HG02981 (cell line): ENCODE measurements around the gene EYS.
"Not testable (repeated sequence)": the region's sequence is repeated elsewhere in the genome, so short reads cannot be mapped to it uniquely, and the experiment has no call there.

Experiments
- ATAC-seq: cut with Tn5 transposase; IDR thresholded peaks from one replicate; pipeline ENCODE4 v1.9.1; 2021; ENCODE audit warnings: mild to moderate bottlenecking, moderate library complexity; ENCODE audit not compliant: unreplicated experiment

EYS gene

DNA sequence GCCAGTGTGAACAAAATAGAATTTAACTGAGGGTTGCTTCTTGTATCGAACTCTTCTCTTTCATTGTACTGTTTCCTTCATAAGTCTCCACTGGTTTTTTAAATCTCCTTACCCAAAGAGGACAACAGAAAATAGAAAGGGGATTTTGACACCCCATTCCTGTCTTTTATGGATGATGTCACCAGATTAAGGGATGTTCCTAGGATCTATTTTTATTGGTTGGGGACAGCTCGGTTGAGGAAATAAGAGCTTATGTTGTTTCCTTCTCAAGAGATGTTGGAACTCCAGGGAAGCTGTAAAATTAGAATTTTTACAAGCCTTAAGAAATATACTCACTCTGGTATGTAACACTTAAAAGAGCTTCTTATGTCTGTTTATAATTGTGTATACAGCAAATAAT, 1900.0 kb downstream of the EYS start:
- no peak for ATAC-seq

DNA sequence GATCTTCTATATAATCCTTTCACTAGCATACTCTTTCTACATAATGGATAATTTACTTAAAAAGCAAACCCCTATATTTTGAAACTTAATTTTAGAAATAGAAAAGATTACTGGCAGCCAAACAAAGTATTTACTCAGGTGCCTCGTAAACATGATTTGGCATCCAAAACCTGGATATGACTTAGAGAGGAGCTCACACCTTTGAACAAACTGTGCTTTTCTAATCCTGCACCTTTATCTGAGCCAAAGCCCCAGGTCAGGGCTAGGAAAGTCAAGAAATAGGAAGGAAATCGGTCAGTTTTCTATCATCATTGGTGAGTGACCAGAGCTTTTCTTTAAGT, 1900.5 kb downstream of the EYS start:
- ATAC-seq, result no peak

DNA sequence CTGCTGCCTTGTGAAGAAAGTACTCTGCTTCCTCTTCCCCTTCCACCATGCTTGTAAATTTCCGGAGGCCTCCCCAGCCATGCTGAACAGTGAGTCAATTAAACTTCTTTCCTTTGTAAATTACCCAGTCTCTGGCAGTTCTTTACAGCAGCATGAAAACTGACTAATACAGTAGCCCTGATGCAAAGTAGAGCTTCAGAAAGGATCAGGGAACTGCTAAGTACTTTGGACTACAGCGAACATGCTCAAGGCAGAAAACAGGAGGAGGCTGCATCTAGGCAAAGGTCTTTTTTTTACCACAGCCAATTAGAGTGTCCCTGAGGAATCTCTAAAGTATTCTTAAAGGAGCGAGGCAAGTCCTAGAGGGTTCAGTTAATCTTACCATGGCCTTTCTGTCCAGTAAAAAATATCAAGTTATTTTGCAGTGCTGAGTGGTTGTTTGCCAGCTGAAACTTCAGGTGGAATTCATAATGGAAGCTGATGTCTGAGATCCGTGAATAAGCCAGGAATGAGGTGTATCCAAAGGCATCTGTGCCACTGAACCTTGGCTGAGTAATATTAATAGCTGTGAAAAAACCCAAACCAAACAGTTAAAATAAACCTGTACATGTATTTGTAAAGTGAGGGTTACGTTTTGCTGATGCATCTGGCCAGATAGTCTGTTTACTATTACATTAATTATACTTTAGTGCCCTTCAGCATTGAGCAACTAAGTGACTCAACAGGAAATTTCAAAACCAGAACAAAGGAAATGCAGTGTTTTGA, 1901.0 kb downstream of the EYS start:
- ATAC-seq, result no peak

DNA sequence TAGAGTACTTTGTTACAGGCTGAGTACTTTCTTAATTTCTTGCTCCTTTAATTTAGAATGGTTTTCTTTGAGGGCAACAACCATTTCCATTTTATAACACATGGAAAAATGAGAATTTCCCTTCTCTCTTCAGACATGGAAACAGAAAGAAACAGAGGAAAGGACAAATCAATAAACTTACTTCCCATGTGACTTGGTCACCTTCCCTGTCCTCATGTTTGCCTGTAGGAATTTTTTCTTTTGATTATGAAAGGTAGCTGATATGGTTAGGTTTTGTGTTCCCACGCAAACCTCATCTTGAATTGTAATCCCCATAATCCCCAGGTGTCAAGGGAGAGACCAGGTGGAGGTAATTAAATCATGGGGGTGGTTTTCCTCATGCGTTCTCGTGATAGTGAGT, 1901.7 kb downstream of the EYS start:
- no peak for ATAC-seq

DNA sequence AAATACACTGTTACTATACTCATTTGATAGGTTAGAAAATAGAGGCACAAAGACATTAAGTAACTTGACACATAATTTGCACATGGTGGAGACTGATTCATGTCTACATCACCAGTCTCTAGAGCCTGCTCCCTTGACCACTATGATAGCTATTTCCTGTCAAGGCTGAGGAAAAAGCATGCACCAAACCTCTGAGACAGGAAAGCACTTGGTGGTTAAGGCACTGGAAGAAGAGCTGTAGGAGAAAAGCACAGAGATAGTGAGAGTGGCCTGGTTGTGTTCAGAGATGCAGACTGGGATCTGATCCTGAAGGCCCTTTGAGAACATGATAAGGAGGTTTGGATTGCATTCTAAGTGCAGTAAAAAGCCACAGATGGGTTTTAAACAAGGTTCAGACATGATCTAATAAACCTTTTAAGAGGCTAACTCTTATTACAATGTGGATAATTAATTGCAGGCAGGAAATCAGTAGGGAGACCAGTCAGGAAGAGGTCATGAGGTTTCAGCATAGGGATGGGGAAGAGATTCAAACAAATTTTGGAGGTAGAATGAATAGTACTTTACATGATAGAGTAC, 1902.6 kb downstream of the EYS start:
- no peak for ATAC-seq

DNA sequence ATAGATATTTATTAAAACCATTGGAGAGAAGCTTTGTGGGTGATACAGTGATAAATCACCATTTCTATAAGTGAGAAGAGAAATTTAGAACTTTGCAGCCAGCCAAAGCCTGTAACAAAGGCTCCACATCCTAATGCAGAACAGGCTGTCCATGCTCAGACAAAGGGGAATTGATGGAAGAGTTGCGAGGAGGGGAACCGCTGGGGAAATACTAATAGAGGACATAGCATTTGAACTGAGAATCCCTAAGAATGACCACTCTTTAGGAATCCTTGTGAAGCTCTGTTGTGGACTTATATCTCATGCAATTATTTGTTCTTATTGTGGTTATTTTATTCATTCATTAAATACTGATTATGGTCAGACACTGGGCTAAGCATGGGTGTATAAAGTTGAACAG, 1903.7 kb downstream of the EYS start:
- no peak for ATAC-seq

DNA sequence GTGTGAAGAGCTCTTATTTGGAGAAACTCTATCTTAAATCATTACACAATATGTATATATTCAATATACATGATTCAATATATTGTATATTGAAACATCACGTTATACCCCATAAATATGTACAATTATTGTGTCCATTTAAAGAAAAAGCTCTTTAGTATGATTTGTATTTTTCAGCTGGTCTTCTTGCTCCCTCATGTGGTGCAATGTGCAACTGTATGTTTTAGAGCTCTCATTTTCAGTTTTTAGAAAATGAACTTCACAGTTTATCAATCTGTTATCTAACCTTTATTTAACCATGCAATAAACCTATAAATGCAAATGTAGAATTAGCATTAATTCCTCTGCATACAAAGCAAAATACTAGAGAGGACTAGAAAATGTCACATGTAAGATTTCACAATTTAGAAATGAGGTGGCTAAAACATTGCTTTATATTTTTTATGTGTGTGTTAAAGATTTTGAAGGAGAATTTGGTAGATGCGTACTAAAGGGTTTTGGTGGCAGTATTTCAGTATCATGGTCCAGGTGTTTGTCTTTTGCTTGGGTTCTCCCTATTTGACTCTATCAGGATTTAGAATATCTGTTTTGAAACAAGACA, 1904.3 kb downstream of the EYS start:
- no peak for ATAC-seq

DNA sequence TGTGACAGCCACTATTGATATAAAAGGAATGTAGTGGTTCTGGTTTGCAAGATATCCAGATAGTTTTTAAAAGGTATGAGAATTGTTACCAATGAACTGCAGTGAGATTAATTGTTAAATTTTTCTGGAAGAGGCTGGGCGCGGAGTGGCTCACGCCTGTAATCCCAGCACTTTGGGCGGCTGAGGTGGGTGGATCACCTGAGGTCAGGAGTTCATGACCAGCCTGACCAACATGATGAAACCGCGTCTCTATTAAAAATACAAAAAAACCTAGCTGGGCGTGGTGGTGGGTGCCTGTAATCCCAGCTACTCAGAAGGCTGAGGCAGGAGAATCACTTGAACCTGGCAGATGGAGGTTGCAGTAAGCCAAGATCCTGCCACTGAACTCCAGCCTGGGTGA, 1906.6 kb downstream of the EYS start:
- ATAC-seq, result not testable (repeated sequence)

DNA sequence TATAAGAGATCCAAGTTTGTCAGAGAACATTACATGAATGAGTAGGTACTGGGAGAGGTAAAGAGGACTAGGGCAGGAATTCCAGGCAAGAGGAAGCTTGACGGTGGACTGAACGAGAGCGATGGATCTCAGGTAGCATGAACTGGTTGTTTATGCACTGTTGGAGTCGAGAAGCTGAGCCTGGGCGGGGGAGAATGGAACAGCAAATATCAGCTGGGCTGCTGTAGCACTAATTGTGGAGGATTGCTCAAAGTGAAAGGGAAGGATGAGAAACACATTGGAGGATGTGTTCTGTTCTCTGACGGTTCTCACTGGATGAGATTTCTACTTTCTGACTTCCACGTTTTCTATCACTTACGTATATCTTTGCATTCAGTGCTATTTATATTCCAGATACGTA, 1907.2 kb downstream of the EYS start:
- no peak for ATAC-seq

DNA sequence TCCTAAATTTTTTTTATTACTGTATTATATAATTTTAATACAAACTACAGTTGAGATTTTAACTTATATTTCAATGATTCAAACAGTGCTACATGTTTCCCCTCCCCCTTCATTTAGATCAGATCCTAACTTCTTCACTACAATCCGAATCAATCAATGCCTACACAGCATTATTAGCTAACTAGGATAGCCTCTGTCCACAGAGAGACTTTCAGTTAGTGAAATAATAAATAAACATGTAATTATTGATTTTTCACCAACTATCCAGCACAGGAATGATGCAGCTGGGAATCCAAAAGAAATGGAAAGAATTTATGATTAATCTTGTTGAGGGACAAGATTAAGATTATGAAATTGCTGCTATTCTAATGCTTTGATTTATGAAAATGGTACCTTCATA, 1907.7 kb downstream of the EYS start:
- ATAC-seq, result no peak

DNA sequence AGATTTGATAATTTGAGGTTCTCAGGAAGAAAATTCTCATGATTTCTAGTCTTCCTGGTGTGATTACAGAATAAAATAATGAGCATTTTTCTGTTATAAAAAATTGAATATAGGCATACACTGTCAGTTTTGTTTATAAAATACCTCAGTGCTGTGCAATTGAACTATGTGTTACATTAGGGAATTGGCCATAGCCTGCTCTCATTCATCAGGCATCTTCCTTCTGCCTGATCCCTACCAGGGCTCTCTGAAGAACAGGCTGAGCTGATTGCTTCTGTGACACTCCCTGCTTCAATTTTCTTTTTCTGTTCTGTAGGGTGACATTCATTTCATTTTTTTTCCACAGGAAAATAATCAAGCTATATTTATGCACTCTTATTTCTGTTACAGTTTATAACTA, 1908.6 kb downstream of the EYS start:
- ATAC-seq, result no peak

DNA sequence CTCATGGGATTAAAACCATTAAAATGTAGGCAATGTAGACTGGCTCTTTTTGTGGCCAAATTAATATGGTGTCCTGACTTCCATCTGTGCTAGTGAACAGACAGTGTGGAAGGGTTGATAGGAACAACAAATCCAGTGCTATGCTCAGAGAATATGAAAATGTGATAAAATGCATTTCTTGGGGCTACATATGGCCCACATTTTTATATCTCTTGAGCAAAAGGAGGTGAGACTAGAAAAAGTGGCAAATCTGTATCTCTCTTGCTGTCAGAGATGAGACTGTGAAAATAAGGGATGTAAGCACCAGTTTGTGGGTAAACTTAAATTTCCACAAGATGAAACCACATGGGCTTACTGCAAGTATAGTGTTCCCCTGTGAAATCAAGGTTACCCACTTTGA, 1909.3 kb downstream of the EYS start:
- no peak for ATAC-seq

DNA sequence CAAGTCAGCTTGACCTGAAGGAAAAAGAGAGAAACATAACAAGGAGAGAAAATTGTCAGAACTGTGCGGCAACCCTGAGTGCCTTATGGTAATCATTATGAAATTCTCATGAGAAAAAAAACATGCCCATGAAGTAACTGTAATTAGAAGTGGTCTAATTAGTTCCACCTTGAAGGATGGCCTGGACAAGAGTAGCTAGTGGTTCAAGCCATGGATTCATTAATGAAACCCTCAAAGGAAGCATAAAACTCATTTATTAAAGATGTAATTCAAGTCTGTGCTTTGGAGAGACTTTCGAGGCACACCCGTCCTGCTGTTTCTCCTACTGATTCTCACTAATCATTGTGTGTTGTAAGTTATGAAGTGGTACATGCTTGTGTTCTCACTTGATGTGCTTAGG, 1911.2 kb downstream of the EYS start:
- no peak for ATAC-seq

DNA sequence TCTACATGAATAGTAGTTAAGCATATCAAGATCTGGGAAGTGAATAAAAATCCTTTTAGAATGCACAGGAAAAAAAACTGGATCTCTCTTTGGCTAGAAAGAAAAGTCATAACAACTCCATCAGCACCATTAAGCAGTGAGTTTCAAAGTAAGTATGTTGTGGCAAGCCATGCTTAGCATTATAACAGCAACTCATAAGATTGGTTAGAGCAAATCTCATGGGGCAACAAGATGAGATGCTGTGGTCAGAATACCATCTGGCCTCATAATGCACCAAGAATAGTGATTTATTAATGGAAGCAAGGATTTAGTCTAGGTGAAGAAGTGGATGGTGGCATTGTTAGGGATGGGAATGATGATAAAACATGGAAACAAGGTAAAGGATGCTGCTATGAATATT, 1912.0 kb downstream of the EYS start:
- no peak for ATAC-seq

DNA sequence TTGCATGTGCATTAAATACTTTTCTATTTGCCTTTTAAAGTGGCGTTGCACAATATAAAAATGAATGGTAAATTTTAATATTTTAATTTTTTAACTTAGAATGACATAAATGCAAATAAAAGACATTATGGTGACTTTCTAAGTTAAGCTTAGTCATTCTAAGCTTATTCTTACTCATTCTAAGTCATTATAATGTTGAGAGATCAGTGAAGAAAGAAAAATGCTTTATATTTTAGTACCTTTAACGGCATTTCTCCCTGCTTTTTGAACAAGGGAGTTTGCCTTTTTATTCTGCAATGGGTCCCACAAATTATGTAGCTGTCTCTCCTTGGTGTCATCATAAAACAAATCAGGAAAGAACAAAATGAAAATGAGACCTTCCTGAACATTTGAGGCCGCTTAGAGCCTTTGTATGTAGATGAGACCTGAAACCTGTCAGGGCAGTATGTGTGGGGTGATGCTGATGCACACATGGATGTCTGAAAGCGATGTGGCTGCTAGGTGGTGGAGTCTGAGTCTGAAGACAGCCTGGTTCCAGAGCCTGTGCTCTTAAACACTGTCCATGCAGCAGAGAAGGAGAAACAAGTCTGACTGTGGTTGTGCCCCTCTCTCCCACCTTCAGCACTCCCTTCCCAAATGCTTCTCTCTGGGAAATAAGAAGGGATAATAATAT, 1913.4 kb downstream of the EYS start:
- no peak for ATAC-seq

DNA sequence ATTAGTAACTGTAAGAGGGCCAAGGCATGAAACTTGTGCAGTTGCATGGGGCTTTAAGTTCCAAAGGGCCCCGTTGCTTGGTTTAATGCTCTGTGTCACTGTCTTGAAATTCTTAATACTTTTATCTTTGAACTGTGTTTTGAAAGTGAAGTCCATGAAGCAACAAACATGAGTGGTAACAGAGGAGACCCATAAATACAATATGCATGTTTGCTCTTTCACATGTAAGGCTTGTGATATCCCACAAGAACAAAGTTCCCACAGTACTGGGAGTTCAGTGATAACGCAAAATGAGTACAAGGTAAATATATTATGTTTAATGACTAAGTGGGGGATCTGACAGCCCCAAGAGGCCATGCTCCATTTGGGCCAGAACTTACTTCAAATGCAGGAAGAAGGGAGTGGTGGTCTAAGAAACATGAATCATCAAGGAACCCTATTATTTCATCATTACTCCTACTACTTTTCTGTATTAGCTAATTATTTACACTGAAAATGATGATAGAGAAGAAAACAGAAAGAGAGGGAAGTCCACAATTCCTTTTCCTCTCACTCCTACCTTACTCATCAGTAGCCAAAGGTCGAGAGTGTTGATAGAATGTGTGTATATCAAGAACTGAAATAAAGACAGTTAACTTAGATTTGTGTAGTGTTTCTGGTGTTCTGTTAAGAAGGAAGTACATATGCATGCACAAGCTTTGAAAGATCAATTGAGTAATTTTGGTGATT, 1914.1 kb downstream of the EYS start:
- no peak for ATAC-seq

DNA sequence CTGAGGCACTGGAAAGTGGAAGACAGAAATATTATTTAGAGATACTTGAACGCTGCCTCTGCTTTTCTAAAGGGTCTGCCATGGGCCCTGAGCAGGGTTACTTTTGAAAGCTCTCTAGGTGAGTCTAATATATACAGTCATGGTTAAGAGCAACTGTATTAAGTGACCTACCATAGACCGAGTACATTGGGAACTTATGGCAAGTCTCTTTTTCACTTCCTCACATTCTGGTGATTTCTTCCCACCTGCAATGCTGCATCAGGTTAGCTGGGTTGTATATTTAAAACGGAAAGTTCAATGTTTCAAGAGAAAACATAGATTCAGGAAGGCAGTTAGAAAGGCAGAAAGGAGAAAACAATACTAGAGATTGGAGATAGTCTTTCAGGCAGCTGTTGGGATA, 1916.7 kb downstream of the EYS start:
- no peak for ATAC-seq

DNA sequence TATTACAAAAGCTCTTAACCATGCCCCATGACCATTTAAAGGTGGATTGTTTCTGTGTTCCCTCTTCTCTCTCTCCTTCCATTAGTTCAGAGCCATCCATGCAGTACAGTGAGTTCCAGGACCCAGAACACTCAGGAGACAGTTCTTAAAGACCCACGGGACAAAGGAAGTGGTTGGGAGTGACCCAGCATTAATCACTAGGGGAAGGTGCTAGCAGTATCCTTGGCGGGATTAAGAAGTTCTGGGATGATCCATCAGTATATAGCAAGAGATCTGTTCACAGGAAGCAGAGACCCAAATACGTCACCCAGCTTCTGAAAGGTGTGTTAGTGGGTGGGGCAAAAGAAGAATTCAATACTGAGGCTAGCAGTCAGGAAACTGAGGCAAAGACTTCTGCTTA, 1917.3 kb downstream of the EYS start:
- ATAC-seq, result no peak

DNA sequence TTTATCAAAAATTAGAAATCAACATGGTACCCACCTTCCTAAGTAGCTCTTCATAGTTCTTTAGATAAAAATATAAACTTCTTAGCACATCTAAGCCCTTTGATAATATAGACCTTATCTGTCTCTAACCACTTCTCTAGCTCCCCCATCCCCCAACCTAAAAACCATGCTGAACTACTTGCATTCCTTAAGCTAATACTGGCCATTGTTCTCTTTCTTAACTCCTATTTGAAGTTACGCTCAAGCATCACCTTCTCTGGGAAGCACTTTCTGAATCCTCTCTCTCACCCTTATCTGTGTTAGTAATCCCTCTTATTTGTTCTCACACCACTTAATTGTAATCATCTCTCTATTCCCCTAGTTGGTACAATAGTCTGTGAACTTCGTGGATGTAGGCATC, 1918.5 kb downstream of the EYS start:
- ATAC-seq, result no peak

DNA sequence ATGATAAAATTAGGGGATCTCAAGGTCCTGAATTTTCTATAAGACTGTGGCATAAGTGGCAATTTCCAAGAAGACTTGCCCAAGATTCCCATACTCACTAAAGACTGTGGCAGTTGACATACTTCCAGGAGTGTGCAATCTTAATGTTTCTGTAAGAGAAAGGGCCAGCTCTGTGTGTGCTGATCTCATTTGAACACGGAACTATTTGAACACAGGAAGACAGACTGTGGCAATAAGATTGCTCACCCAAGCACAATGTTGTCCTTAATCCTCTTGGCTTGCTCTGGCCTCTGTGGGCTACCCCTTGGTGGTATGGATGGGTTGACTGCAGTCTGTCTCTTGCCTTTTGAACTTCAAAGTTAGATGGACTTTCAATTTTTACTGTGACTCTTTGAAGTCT, 1920.0 kb downstream of the EYS start:
- ATAC-seq, result no peak

DNA sequence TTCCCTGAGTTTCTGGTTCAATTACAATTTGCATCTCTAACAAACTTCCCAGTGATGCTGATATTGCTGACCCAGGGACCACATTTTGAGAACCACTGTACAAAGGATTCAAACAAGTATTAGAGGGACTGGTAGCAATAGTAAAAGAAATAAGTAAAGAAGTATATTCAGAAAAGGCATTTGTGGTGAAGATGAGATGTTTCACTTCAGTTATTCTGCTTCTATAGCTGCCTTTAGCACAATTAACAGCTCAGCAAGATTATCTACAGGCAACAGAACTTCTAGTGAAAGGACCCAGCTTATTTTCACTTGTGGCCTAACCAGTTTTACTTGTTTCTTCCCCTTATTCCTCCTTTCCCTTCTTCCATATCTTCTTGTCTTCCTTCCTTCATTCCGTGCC, 1922.0 kb downstream of the EYS start:
- ATAC-seq, result no peak

DNA sequence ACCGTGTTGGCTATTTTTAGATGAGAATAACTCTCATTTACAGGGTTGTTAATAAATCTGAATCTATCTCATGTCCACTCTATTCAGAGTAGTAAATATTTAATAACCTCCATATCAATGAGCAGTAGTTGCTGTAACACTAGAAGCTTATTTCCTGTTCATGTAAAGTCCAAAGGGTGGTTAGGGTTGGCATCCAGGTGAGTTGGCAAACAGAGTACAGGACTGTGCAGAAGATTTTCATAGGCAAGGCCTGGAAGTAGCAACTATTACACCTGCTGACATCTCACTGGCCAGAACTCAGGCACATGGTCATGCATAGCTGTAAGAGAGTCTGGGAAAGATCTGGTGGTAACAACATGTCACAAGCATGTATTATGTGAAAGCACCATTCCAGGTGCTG, 1923.9 kb downstream of the EYS start:
- ATAC-seq, result no peak
